ENCODE data around the gene CDC42.
"Not testable (repeated sequence)": the region's sequence is repeated elsewhere in the genome, so short reads cannot be mapped to it uniquely, and the experiment has no call there.

DNA sequence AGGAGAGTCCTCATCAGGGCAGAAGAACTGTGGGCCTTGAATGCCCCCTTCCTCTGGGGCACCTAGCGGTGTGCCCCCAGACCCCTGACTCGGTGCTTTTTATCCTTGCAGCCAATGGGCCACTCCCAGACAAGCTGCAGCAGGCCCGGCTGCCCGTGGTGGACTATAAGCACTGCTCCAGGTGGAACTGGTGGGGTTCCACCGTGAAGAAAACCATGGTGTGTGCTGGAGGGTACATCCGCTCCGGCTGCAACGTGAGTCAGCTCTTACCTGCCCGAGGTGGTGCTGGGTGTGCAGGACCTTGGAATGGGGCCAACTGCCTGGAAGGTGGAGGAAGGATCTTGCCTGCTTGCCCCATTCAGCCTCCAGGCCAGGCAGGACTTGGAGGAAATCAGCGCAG lies 45.2 kb upstream of the CDC42 start:
- not testable (repeated sequence) for TF ChIP-seq POLR2A, EP300 (IDR thresholded peaks at IDR 0.05)
- TF ChIP-seq, protein P1, sequence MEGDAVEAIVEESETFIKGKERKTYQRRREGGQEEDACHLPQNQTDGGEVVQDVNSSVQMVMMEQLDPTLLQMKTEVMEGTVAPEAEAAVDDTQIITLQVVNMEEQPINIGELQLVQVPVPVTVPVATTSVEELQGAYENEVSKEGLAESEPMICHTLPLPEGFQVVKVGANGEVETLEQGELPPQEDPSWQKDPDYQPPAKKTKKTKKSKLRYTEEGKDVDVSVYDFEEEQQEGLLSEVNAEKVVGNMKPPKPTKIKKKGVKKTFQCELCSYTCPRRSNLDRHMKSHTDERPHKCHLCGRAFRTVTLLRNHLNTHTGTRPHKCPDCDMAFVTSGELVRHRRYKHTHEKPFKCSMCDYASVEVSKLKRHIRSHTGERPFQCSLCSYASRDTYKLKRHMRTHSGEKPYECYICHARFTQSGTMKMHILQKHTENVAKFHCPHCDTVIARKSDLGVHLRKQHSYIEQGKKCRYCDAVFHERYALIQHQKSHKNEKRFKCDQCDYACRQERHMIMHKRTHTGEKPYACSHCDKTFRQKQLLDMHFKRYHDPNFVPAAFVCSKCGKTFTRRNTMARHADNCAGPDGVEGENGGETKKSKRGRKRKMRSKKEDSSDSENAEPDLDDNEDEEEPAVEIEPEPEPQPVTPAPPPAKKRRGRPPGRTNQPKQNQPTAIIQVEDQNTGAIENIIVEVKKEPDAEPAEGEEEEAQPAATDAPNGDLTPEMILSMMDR (IDR thresholded peaks at IDR 0.05), result not testable (repeated sequence)
